GM10248 (cell line): Measurements from ENCODE around the gene HOGA1.

Experiments used
- CTCF ChIA-PET: fragments of 300-600 bp; sonication (Branson Sonifier 250); formaldehyde crosslinking; extraction: SDS; loops from one replicate; lab custom pipeline; 2021; ENCODE audit warnings: antibody characterized with exemption; lab: Yijun Ruan, JAX
- POLR2A ChIA-PET: fragments of 350-650 bp; sonication (Branson Sonifier 250); formaldehyde crosslinking; extraction: SDS; loops from one replicate; lab custom pipeline; 2020; ENCODE audit warnings: antibody characterized with exemption; lab: Yijun Ruan, JAX
- DNase-seq: peaks from one replicate; pipeline ENCODE4 v3.0.0; 2012; ENCODE audit errors: extremely low spot score
- CTCF ChIP-seq: IDR thresholded peaks from 2 replicates; pipeline ENCODE4 v1.5.1; 2012; ENCODE audit warnings: mild to moderate bottlenecking, low read depth; ENCODE audit errors: extremely low read depth, missing control alignments, control extremely low read depth

The HOGA1 gene

GRCh38 chr10:97577701-97578100 lies 6.5 kb upstream of the HOGA1 start:
- TF ChIP-seq CTCF: no peak
- ChIA-PET CTCF (no interaction called here), POLR2A (no interaction called here)
- no peak for DNase-seq

- DNase-seq: no peak
- POLR2A ChIA-PET: no interaction called here
- TF ChIP-seq CTCF: no peak
- CTCF ChIA-PET: no interaction called here
Measured at GRCh38 chr10:97578171-97578844, 5.9 kb upstream of the HOGA1 start.

GRCh38 chr10:97580421-97581367 lies 3.5 kb upstream of the HOGA1 start:
- no peak for TF ChIP-seq CTCF
- ChIA-PET CTCF (interaction anchor here (1.4 to 7.5 kb wide), 2 partner anchors 8 to 46 kb away, joined by 3 to 55 read pairs; partner anchors contain the start of gene ANKRD2), POLR2A (no interaction called here)
- no peak for DNase-seq

- ChIA-PET CTCF (interaction anchor here (1.3 to 7.5 kb wide), 2 partner anchors 9 to 30 kb away, joined by 3 to 55 read pairs; partner anchors contain the start of gene ANKRD2), POLR2A (no interaction called here)
- no peak for DNase-seq
- no peak for TF ChIP-seq CTCF
Measured at GRCh38 chr10:97582169-97582568, 2.0 kb upstream of the HOGA1 start.

GRCh38 chr10:97583476-97583875 lies 713 bp upstream of the HOGA1 start:
- CTCF ChIA-PET: interaction anchor here (0.8 to 7.5 kb wide), 3 partner anchors 9 to 32 kb away, joined by 3 to 55 read pairs (median 3); partner anchors contain the start of gene ANKRD2
- DNase-seq: no peak
- no peak for TF ChIP-seq CTCF
- POLR2A ChIA-PET: no interaction called here

GRCh38 chr10:97584798-97585438 lies 729 bp downstream of the HOGA1 start:
- TF ChIP-seq CTCF: no peak
- ChIA-PET CTCF (interaction anchor here (0.9 to 7.5 kb wide), 2 partner anchors 12 to 32 kb away, joined by 3 to 55 read pairs; partner anchors contain the start of gene ANKRD2), POLR2A (no interaction called here)
- DNase-seq: no peak
